D721Med (cell line): ENCODE data around the gene GAS2L2.
"Not testable (repeated sequence)": the region's sequence is repeated elsewhere in the genome, so short reads cannot be mapped to it uniquely, and the experiment has no call there.

ENCODE experiments used
- DNase-seq: peaks from one replicate; pipeline ENCODE4 v3.0.0; 2011; ENCODE audit warnings: low spot score; ENCODE audit not compliant: insufficient read length
- FAIRE-seq: peaks from 2 replicates; lab custom pipeline; 2011; peaks lifted over from hg19 to GRCh38; lab: Jason Lieb, UNC
- TF ChIP-seq, protein P1 (sequence below): IDR thresholded peaks from 2 replicates; pipeline ENCODE4 v1.5.1; 2012; ENCODE audit warnings: mild to moderate bottlenecking, control low read depth; ENCODE audit not compliant: insufficient read depth; ENCODE audit errors: missing control alignments

Gene GAS2L2

DNA sequence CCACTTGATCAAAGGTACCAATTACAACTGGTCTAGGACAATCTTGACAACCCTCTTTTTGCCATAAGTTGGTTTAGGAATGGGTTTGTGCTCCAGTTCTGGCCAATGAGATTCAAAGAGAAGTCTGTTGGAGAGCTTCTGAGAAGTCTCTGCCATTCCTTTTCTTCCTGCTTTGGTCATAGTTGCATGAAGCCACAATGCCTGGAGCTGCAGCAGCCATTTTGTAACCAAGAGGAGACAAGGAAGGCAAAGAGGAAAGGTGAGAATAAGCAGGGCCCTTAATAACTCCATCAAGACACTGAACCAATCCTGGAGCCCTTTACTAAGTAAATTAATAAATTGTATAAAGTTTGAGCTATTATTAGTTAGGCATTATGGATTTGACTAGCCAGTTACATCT lies 4.2 kb upstream of the GAS2L2 start:
- FAIRE-seq, result no peak
- DNase-seq, result no peak
- TF ChIP-seq, protein P1, sequence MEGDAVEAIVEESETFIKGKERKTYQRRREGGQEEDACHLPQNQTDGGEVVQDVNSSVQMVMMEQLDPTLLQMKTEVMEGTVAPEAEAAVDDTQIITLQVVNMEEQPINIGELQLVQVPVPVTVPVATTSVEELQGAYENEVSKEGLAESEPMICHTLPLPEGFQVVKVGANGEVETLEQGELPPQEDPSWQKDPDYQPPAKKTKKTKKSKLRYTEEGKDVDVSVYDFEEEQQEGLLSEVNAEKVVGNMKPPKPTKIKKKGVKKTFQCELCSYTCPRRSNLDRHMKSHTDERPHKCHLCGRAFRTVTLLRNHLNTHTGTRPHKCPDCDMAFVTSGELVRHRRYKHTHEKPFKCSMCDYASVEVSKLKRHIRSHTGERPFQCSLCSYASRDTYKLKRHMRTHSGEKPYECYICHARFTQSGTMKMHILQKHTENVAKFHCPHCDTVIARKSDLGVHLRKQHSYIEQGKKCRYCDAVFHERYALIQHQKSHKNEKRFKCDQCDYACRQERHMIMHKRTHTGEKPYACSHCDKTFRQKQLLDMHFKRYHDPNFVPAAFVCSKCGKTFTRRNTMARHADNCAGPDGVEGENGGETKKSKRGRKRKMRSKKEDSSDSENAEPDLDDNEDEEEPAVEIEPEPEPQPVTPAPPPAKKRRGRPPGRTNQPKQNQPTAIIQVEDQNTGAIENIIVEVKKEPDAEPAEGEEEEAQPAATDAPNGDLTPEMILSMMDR, result no peak

DNA sequence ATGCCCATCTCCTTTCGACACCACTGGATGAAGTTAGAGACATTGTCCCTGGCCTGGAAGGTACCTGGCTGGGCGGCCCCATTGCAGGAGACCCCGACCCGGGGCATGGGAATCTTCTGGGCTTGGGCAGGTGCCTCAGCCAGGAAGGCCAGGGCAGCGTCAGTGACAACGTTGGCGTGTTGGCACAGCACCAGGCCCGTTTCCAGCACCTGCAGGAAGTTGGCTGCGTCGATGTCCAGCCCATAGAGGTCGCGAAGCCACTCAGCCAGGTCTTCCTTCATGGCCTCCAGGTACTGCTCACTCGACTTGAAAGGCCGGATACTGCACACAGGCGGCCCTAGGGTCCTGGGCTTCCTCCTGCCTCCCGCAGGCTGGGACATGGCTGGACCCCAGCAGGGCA lies 568 bp downstream of the GAS2L2 start:
- TF ChIP-seq, protein P1, result no peak
- FAIRE-seq, result no peak
- no peak for DNase-seq

DNA sequence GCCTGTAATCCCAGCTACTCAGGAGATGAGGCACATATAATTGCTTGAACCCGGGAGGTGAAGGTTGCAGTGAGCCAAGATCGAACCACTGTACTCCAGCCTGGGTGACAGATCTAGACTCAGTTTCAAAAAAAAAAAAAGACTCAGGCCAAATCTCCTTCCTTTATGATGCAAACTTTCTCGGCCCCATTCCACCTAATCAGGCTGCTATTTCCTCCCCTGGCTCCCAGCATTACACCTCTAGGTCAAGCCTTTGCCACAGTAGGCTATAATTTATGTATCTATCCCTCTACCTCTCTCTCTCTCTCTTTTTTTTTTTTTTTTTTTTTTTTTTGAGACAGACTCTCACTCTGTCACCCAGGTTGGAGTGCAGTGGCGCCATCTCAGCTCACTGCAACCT lies 1.5 kb downstream of the GAS2L2 start:
- not testable (repeated sequence) for FAIRE-seq, DNase-seq

DNA sequence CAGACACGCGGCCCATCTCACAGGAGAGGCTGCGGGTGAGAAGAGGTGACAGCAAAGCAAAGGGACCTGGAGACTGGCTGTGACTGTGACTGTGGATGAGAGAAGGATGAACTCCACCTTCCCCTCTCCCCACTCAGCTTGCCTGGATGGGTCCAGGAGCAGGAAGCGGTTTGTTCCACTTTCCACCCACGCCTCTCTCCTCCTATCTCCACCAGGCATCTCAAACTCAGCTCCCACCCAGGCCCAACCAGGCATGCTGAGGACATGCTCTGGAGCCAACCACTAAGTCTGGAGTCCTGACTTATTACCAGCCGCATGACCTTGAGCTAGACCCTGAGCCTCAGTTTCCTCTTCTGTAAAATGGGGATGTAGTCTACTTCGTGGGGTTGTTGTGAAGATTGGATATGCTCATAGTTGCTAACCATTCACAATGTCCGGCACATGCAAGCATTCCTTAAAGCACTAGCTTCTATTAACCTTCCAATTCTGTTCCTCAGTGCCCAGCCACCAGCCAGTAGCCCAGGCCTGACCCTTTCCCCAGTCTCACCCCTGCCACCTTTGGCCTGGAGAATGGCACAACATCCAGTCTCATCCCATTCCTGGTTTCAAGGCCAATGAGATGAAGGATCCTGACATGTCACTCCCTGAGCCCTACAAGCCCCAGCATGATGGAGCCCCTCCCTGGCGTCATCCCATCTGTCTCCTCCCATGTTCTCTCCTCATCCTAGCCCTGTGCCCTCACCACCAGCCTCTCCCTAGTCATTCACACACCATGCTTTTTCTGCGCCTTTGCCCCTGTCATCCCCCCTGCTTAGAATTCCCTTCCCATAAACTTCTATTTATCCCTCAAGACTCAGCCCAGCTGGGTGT lies 2.3 kb downstream of the GAS2L2 start:
- FAIRE-seq, result no peak
- TF ChIP-seq, protein P1, result no peak
- DNase-seq, result no peak

DNA sequence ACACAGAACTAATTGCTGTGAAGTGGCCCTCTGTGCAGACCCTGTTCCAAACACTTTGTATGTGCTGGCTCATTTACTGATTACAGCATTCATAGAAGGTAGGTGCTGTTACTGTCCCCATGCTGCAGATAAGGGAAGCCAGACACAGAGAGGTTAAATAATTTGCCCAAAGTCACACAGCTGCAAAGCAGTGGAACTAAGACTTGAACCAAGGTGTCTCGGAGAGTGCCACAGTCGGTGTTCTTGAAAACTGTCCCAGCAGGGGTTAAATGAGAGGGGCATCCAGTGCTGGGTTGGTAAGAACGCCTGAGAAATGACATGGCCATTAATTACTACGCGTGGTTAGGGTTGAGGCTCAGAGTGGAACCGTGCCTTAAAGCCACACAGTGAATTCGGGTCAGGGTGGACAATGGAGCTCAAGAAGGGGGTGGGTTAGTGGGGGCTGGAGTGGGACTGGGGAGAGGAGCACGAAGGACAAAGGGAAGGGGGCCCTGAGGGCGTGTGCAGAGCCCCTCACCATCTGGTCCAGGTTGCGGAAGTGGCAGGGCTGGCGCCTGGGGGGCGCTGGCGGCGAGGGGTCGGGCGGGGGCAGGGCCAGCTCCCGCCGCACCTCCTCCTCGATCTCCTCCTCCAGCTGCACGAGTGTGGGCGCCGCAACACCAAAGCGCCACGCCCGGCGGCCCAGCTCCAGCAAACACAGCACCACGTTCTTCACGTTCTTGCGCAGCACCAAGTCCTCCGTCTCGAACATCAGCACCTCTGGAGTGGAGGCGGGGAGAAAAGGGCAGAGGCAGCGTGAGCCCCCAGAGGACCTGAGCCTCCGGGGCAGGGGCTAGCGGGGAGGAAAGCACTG lies 3.3 kb downstream of the GAS2L2 start:
- DNase-seq (no peak), FAIRE-seq (no peak)
- TF ChIP-seq, protein P1, result no peak

DNA sequence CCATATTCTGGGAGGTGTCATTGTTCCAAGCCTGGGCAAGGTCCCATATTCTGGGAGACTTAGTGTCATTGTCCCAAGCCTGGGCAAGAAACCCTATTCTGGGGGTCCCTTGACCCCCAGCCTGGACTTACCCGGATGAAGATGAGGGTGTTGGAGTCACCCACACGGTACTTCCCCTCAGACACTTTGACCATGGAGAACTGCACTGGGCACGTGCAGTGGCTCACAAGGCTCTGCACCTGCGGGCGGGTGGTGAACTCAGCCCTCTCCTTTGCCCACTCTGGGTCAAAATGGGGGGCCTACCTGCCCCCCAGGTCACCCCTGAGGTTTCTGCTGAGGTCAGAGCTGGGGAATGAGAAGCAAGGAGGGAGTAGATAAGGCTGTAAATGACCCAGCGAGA lies 4.1 kb downstream of the GAS2L2 start:
- TF ChIP-seq, protein P1, result no peak
- DNase-seq (no peak), FAIRE-seq (no peak)

DNA sequence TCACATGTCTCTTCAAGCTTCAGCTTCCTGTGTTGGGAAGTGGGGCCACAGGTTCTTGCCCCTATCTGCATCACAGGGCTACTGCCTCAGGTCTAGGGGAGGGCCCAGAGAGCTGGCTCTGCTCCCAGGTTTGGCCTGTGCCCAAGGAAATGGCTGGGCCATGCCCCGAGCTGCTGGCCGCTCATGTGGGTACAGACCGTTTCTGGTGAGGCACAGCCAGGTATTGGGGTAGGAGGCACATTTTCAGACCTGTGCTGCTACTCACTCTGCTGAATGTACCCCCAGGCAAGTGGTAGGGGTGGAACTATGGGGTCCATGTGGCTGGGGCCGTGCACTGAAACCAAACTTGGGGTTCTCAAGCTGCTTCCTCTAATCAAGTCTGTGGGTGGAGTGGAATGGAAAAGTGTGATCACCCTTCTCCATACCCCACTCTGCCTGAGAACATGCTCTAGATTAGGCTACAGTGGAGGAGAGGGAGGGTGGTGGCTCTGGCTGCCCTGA lies 4.6 kb downstream of the GAS2L2 start:
- DNase-seq (no peak), FAIRE-seq (no peak)
- TF ChIP-seq, protein P1, result no peak
